B cell (primary cell): ENCODE results near the gene CFD. TPM values are rescaled to one million over a fixed set of nuclear protein-coding genes. Genes with fewer than 3 reads are reported as not detected.

ENCODE experiments used
- ATAC-seq: fragments of 200-7000 bp; cut with Tn5 transposase; one replicate; pipeline ENCODE4 v1.10.0; 2021; ENCODE audit warnings: low read depth, mild to moderate bottlenecking, moderate number of reproducible peaks, moderate library complexity
- CTCF ChIA-PET: fragments of 350-600 bp; sonication (Branson Sonifier 250); formaldehyde crosslinking; loops from one replicate; lab custom pipeline; 2021; ENCODE audit warnings: antibody characterized with exemption, inconsistent platforms; lab: Charles Lee
- POLR2A ChIA-PET: fragments of 350-600 bp; sonication (Branson Sonifier 250); formaldehyde crosslinking; loops from one replicate; lab custom pipeline; 2021; ENCODE audit warnings: antibody characterized with exemption; lab: Charles Lee
- DNase-seq: peaks from one replicate; pipeline ENCODE4 v3.0.0; 2013
- H2AFZ ChIP-seq: 2 replicates; pipeline ENCODE4 v1.6.1; 2012; ENCODE audit warnings: mild to moderate bottlenecking, low read depth, low read length; ENCODE audit not compliant: insufficient read depth, poor library complexity, severe bottlenecking
- H3K27ac ChIP-seq, 2 donors: 1 replicate in 1 of 2; 2 replicates in 1 of 2; pipeline ENCODE4 v1.5.1; 2012 to 2013; ENCODE audit warnings: low read length in 2 of 2, mild to moderate bottlenecking in 2 of 2, moderate library complexity in 1 of 2
- H3K27me3 ChIP-seq, 4 experiments: fragments of 200-600 bp in 1 of 4; sonication (generic) in 1 of 4; replicated peaks in 1 of 4; 1 replicate in 2 of 4; 2 replicates in 2 of 4; pipeline versions ENCODE4 v1.6.1 to v1.7.0; 2013 to 2016; ENCODE audit warnings: low read length in 3 of 4, mild to moderate bottlenecking in 2 of 4, mixed read lengths in 1 of 4, moderate library complexity in 1 of 4; ENCODE audit not compliant: insufficient read depth in 4 of 4, control insufficient read depth in 3 of 4; ENCODE audit errors: control extremely low read depth in 1 of 4
- H3K36me3 ChIP-seq, 2 experiments: replicated peaks in 1 of 2; 1 replicate in 1 of 2; 2 replicates in 1 of 2; pipeline versions ENCODE4 v1.6.1 to v1.7.1; 2013; ENCODE audit warnings: low read length in 1 of 2; ENCODE audit not compliant: insufficient read depth in 2 of 2, control insufficient read depth in 1 of 2; ENCODE audit errors: control extremely low read depth in 1 of 2, extremely low read depth in 1 of 2
- H3K4me1 ChIP-seq, 2 donors: fragments of 200-600 bp in 1 of 2; sonication (generic) in 1 of 2; 1 replicate in 1 of 2; 2 replicates in 1 of 2; pipeline versions ENCODE4 v1.5.1 to v1.6.1; 2013 to 2017; ENCODE audit warnings: low read length in 2 of 2; ENCODE audit not compliant: control insufficient read depth in 2 of 2, insufficient read depth in 2 of 2
- H3K4me2 ChIP-seq: replicated peaks from 2 replicates; pipeline ENCODE3; 2012; ENCODE audit warnings: mild to moderate bottlenecking, low read depth, low read length; ENCODE audit not compliant: poor library complexity, severe bottlenecking
- H3K4me3 ChIP-seq, 5 experiments: fragments of 200-600 bp in 1 of 5; sonication (generic) in 1 of 5; 1 replicate in 3 of 5; 2 replicates in 2 of 5; pipeline versions ENCODE4 v1.5.1 to v1.7.0; 2011 to 2016; ENCODE audit warnings: low read length in 4 of 5, mild to moderate bottlenecking in 4 of 5, low read depth in 2 of 5, control low read depth in 1 of 5, moderate library complexity in 1 of 5; ENCODE audit not compliant: insufficient read depth in 1 of 5; ENCODE audit errors: control extremely low read depth in 1 of 5, extremely low read depth in 1 of 5
- H3K79me2 ChIP-seq: fragments of 200-600 bp; sonication (generic); one replicate; pipeline ENCODE4 v1.6.0; 2016; ENCODE audit warnings: low read length; ENCODE audit not compliant: control insufficient read depth, insufficient read depth
- H3K9ac ChIP-seq: fragments of 200-600 bp; sonication (generic); 2 replicates; pipeline ENCODE4 v1.6.1; 2017; ENCODE audit warnings: mild to moderate bottlenecking, low read length, moderate library complexity
- H3K9me3 ChIP-seq, 3 donors: one replicate each; pipeline versions ENCODE4 v1.6.1 to v1.7.1; 2013; ENCODE audit warnings: low read length in 2 of 3; ENCODE audit not compliant: control insufficient read depth in 2 of 3, insufficient read depth in 1 of 3; ENCODE audit errors: control extremely low read depth in 1 of 3
- H4K20me1 ChIP-seq: 2 replicates; pipeline ENCODE4 v1.6.0; 2012; ENCODE audit warnings: mild to moderate bottlenecking, low read length; ENCODE audit not compliant: insufficient read depth, control insufficient read depth, poor library complexity, severe bottlenecking
- H3K27ac Mint-ChIP-seq: one replicate; pipeline ENCODE4 v1.8.0; 2021; ENCODE audit warnings: mixed read lengths
- H3K27me3 Mint-ChIP-seq: one replicate; pipeline ENCODE4 v1.8.0; 2021; ENCODE audit warnings: mixed read lengths
- H3K4me1 Mint-ChIP-seq: one replicate; pipeline ENCODE4 v1.8.0; 2021; ENCODE audit warnings: mixed read lengths
- H3K4me3 Mint-ChIP-seq: one replicate; pipeline ENCODE4 v1.8.0; 2021; ENCODE audit warnings: mixed read lengths
- H3K9me3 Mint-ChIP-seq: one replicate; pipeline ENCODE4 v1.8.0; 2022; ENCODE audit warnings: mixed read lengths; ENCODE audit not compliant: insufficient read depth
- EZH2 ChIP-seq: IDR thresholded peaks from 2 replicates; pipeline ENCODE4 v1.6.1; 2012; ENCODE audit warnings: borderline replicate concordance, low read depth, mild to moderate bottlenecking, moderate library complexity, low read length; ENCODE audit not compliant: insufficient read depth, poor library complexity, severe bottlenecking
- WGBS: methylation state at CpG from one replicate; pipeline ENCODE4 v1.1.5; 2013; ENCODE audit warnings: missing lambda C conversion rate; ENCODE audit not compliant: insufficient coverage; 5-methylcytosine and 5-hydroxymethylcytosine counted together
- intact Hi-C: fragments of 100-400 bp; cut with micrococcal nuclease; formaldehyde crosslinking; loops from one replicate; pipeline ENCODE4 v1.10.0; 2022
- polyA plus RNA-seq: library from polyadenylated mRNA; depleted of rRNA; stranded (reverse); fragments of >200 nt; gene quantifications from 2 replicates; pipeline ENCODE4 v1.2.3, GENCODE V29; 2012
- total RNA-seq, 2 donors: library from RNA; stranded (reverse); fragments of 120-200 nt in 1 of 2; gene quantifications; 1 replicate in 1 of 2; 2 replicates in 1 of 2; pipeline versions ENCODE4 v1.2.3 to v1.2.4, GENCODE V29; 2013 to 2022
- TF ChIP-seq, protein P1 (sequence below): fragments of 200-600 bp; IDR thresholded peaks from one replicate; pipeline ENCODE4 v1.8.0; 2022; ENCODE audit warnings: antibody characterized with exemption, mild to moderate bottlenecking

CFD gene
- total and polyA plus RNA-seq, 2 donors (not counting 1 experiment from before 2014, with no cell fraction given), result 0.79 to 6.6 TPM

DNA sequence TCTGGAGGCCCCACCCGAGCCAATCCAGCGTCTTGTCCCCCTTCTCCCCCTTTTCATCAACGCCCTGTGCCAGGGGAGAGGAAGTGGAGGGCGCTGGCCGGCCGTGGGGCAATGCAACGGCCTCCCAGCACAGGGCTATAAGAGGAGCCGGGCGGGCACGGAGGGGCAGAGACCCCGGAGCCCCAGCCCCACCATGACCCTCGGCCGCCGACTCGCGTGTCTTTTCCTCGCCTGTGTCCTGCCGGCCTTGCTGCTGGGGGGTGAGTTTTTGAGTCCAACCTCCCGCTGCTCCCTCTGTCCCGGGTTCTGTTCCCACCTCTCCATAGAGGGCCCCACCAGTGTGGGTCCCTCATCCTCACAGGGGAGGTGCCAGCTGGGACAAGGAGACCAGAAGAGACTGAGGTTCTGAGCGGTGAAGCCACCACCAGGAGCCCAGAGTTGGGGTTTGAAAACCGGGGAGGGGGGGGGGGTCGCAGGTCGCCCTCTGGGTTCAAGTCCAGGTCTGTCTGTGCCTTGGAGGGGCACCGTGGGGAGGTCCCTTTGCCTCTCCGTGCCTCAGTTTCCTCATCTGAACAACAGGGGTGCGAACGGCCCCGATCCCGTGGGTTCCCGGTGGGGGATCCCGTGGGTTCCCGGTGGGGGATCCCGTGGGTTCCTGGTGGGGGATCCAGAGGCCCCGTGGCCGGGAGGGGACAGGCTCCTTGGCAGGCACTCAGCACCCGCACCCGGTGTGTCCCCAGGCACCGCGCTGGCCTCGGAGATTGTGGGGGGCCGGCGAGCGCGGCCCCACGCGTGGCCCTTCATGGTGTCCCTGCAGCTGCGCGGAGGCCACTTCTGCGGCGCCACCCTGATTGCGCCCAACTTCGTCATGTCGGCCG is 7.1 kb upstream of the CFD start, which contains the start of gene ELANE:
Gene ELANE, plus strand, starts transcription at position 168 of the 878 bp plus-strand sequence. Its CDS starts 26 bp downstream, at position 194.
- CTCF ChIA-PET, result no interaction called here
- peaks cover 16% of the 10 kb centered on the region for H3K27me3 Mint-ChIP-seq
- Histone ChIP-seq H3K27me3 (peaks cover 0 to 48% (median 13%) of the 10 kb centered on the region in 4 experiments), H3K36me3 (no peaks in the 10 kb centered on the region), H3K9ac (no peak within 1 kb of the TSS), H3K79me2 (no peaks in the 10 kb centered on the region), H3K27ac (no peak within 1 kb of the TSS), H3K9me3 (peaks cover 0 to 17% (median 0%) of the 10 kb centered on the region in 3 donors), H4K20me1 (no peaks in the 10 kb centered on the region), H2AFZ (no peak within 1 kb of the TSS), H3K4me2 (no peak within 1 kb of the TSS), H3K4me1 (peaks cover 0 to 2% of the 10 kb centered on the region in 2 donors), H3K4me3 (no peak within 1 kb of the TSS)
- DNase-seq, result no peak
- intact Hi-C loops, result no loop called here
- 66% methylated on average over 46 of the region's 55 CpGs for WGBS
- POLR2A ChIA-PET, result no interaction called here
- H3K4me3 Mint-ChIP-seq, result no peak within 1 kb of the TSS
- no peak within 1 kb of the TSS for H3K27ac Mint-ChIP-seq
- no peaks in the 10 kb centered on the region for H3K9me3 Mint-ChIP-seq
- H3K4me1 Mint-ChIP-seq, result no peaks in the 10 kb centered on the region
- TF ChIP-seq, protein P1, sequence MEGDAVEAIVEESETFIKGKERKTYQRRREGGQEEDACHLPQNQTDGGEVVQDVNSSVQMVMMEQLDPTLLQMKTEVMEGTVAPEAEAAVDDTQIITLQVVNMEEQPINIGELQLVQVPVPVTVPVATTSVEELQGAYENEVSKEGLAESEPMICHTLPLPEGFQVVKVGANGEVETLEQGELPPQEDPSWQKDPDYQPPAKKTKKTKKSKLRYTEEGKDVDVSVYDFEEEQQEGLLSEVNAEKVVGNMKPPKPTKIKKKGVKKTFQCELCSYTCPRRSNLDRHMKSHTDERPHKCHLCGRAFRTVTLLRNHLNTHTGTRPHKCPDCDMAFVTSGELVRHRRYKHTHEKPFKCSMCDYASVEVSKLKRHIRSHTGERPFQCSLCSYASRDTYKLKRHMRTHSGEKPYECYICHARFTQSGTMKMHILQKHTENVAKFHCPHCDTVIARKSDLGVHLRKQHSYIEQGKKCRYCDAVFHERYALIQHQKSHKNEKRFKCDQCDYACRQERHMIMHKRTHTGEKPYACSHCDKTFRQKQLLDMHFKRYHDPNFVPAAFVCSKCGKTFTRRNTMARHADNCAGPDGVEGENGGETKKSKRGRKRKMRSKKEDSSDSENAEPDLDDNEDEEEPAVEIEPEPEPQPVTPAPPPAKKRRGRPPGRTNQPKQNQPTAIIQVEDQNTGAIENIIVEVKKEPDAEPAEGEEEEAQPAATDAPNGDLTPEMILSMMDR, result no peak
- TF ChIP-seq EZH2, result no peak
- ATAC-seq, result no peak

DNA sequence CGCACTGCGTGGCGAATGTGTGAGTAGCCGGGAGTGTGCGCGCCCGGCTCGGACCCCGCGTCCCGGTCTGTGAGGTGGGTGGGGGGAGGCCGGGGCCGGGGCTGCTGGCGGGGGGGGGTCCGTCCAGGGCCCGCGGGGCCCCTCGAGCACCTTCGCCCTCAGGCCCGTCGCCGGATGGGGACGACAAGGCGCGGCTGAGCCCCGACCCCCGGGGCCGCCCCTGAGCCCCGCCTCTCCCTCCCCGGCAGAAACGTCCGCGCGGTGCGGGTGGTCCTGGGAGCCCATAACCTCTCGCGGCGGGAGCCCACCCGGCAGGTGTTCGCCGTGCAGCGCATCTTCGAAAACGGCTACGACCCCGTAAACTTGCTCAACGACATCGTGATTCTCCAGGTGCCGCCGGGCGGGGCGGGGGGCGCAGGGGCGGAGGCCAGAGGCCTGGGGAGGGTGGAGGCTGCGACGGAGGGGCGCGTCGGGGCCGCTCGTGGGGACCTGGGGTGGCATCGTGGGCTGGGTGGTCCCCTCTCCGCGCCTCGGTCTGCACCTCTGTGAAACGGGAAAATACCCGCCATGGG is 6.4 kb upstream of the CFD start:
- Histone ChIP-seq H3K36me3 (no peaks in the 10 kb centered on the region), H3K27me3 (peaks cover 0 to 42% (median 9%) of the 10 kb centered on the region in 4 experiments), H4K20me1 (no peaks in the 10 kb centered on the region), H3K27ac (no peak overlapping the region), H3K9ac (no peak overlapping the region), H2AFZ (no peak overlapping the region), H3K4me1 (peaks cover 0 to 5% of the 10 kb centered on the region in 2 donors), H3K4me2 (no peak overlapping the region), H3K79me2 (no peaks in the 10 kb centered on the region), H3K4me3 (no peak overlapping the region), H3K9me3 (peaks cover 0 to 17% (median 0%) of the 10 kb centered on the region in 3 donors)
- ChIA-PET POLR2A (no interaction called here), CTCF (no interaction called here)
- 40% methylated on average over 49 of the region's 67 CpGs for WGBS
- Mint-ChIP-seq H3K4me1 (no peaks in the 10 kb centered on the region), H3K9me3 (no peaks in the 10 kb centered on the region), H3K4me3 (no peak overlapping the region), H3K27me3 (peaks cover 14% of the 10 kb centered on the region), H3K27ac (no peak overlapping the region)
- intact Hi-C loops, result no loop called here
- no peak for ATAC-seq
- TF ChIP-seq, protein P1, result no peak
- TF ChIP-seq EZH2, result no peak
- DNase-seq, result no peak
